NB4 (cell line): ENCODE data around the gene CCDC91.

Experiments
- CTCF ChIP-seq: IDR thresholded peaks from one replicate; pipeline ENCODE4 v1.5.1; 2012; ENCODE audit warnings: low read depth, low read length
- MAX ChIP-seq: IDR thresholded peaks from 2 replicates; pipeline ENCODE4 v1.6.1; 2011; ENCODE audit warnings: low read depth, low read length
- POLR2A ChIP-seq: IDR thresholded peaks from 2 replicates; pipeline ENCODE4 v1.6.1; 2011; ENCODE audit warnings: mild to moderate bottlenecking; ENCODE audit not compliant: insufficient read length; ENCODE audit errors: extremely low read depth

- TF ChIP-seq POLR2A (no peak), CTCF (no peak), MAX (no peak)
Measured at GRCh38 chr12:28286352-28286751, 96.1 kb downstream of the CCDC91 start.
